Cerebellar nuclear complex (tissue), 1 donor: ENCODE data around the gene ANKRD55.
"Not testable (repeated sequence)": the region's sequence is repeated elsewhere in the genome, so short reads cannot be mapped to it uniquely, and the experiment has no call there.

Experiments used
- DNase-seq, 2 experiments: peaks; one replicate each; lab custom pipeline; 2025; lab: John Stamatoyannopoulos, UW

The ANKRD55 gene

GRCh38 chr5:56102889-56103288 lies 130.2 kb downstream of the ANKRD55 start:
- no peak for DNase-seq

GRCh38 chr5:56102207-56102606 lies 130.9 kb downstream of the ANKRD55 start:
- DNase-seq = not testable (repeated sequence)

GRCh38 chr5:56101180-56101579 lies 131.9 kb downstream of the ANKRD55 start:
- no peak for DNase-seq

- DNase-seq = no peak
Observed at GRCh38 chr5:56100439-56101176, 132.5 kb downstream of the ANKRD55 start.

GRCh38 chr5:56099346-56099745 lies 133.8 kb downstream of the ANKRD55 start:
- no peak for DNase-seq

- DNase-seq = no peak
Observed at GRCh38 chr5:56097055-56097454, 136.1 kb downstream of the ANKRD55 start.

- DNase-seq = no peak
Observed at GRCh38 chr5:56095579-56096102, 137.5 kb downstream of the ANKRD55 start.

- no peak for DNase-seq
Observed at GRCh38 chr5:56094579-56095361, 138.4 kb downstream of the ANKRD55 start.

- DNase-seq = no peak
Observed at GRCh38 chr5:56093970-56094369, 139.2 kb downstream of the ANKRD55 start.

GRCh38 chr5:56092115-56092514 lies 141.0 kb downstream of the ANKRD55 start:
- DNase-seq = no peak

- no peak for DNase-seq
Observed at GRCh38 chr5:56091664-56092063, 141.5 kb downstream of the ANKRD55 start.

GRCh38 chr5:56090793-56091460 lies 142.2 kb downstream of the ANKRD55 start:
- DNase-seq = no peak

- no peak for DNase-seq
Observed at GRCh38 chr5:56088967-56089829, 143.9 kb downstream of the ANKRD55 start.

- DNase-seq = no peak
Observed at GRCh38 chr5:56088431-56088949, 144.6 kb downstream of the ANKRD55 start.

GRCh38 chr5:56085193-56085592 lies 147.9 kb downstream of the ANKRD55 start:
- no peak for DNase-seq

- DNase-seq = no peak
Observed at GRCh38 chr5:56083286-56083854, 149.8 kb downstream of the ANKRD55 start.

GRCh38 chr5:56081053-56081642 lies 152.0 kb downstream of the ANKRD55 start:
- DNase-seq = not testable (repeated sequence)

- no peak for DNase-seq
Observed at GRCh38 chr5:56080375-56081052, 152.6 kb downstream of the ANKRD55 start.

GRCh38 chr5:56079157-56079500 lies 154.0 kb downstream of the ANKRD55 start:
- not testable (repeated sequence) for DNase-seq
